Mesenchymal stem cell (in vitro differentiated cells and primary cell): ENCODE data around the gene FOLR2.
"Not testable (repeated sequence)": the region's sequence is repeated elsewhere in the genome, so short reads cannot be mapped to it uniquely, and the experiment has no call there.

ENCODE experiments used
- DNase-seq: peaks from one replicate; pipeline ENCODE4 v3.0.0-alpha.2; 2013
- H2AFZ ChIP-seq: one replicate; pipeline ENCODE4 v1.6.1; 2013; ENCODE audit warnings: low read depth, mild to moderate bottlenecking, control low read depth, inconsistent platforms, low read length, moderate library complexity
- H2AK5ac ChIP-seq: 2 replicates; pipeline ENCODE4 v1.6.1; 2013; ENCODE audit warnings: low read length, moderate library complexity, mild to moderate bottlenecking, inconsistent platforms; ENCODE audit not compliant: severe bottlenecking
- H2BK120ac ChIP-seq: one replicate; pipeline ENCODE4 v1.6.1; 2013; ENCODE audit warnings: low read depth, mild to moderate bottlenecking, inconsistent platforms, low read length, moderate library complexity
- H2BK12ac ChIP-seq, 2 experiments: one replicate each; pipeline ENCODE4 v1.6.1; 2013; ENCODE audit warnings: inconsistent platforms in 2 of 2, low read length in 2 of 2, mild to moderate bottlenecking in 2 of 2, moderate library complexity in 2 of 2, control low read depth in 1 of 2
- H2BK15ac ChIP-seq: one replicate; pipeline ENCODE4 v1.6.1; 2013; ENCODE audit warnings: mild to moderate bottlenecking, low read depth, inconsistent platforms; ENCODE audit not compliant: poor library complexity, severe bottlenecking
- H2BK5ac ChIP-seq: 2 replicates; pipeline ENCODE4 v1.6.1; 2013; ENCODE audit warnings: low read depth, mild to moderate bottlenecking, low read length, control low read depth, inconsistent platforms; ENCODE audit not compliant: poor library complexity, severe bottlenecking
- H3K14ac ChIP-seq, 2 experiments: one replicate each; pipeline ENCODE4 v1.6.1; 2013; ENCODE audit warnings: inconsistent platforms in 2 of 2, low read length in 2 of 2, control low read depth in 1 of 2, mild to moderate bottlenecking in 1 of 2, moderate library complexity in 1 of 2
- H3K18ac ChIP-seq, 2 experiments: one replicate each; pipeline ENCODE4 v1.6.1; 2013; ENCODE audit warnings: inconsistent platforms in 2 of 2, low read length in 2 of 2, control low read depth in 1 of 2, low read depth in 1 of 2, mild to moderate bottlenecking in 1 of 2
- H3K23ac ChIP-seq, 2 experiments: one replicate each; pipeline ENCODE4 v1.6.1; 2013; ENCODE audit warnings: inconsistent platforms in 2 of 2, low read length in 2 of 2, mild to moderate bottlenecking in 2 of 2, moderate library complexity in 2 of 2, control low read depth in 1 of 2
- H3K27ac ChIP-seq: 2 replicates; pipeline ENCODE4 v1.5.1; 2013; ENCODE audit warnings: mild to moderate bottlenecking, moderate library complexity, low read length, control low read depth, inconsistent platforms; ENCODE audit not compliant: poor library complexity, severe bottlenecking
- H3K27me3 ChIP-seq, 2 experiments: 2 replicates each; pipeline versions ENCODE4 v1.6.1 to v1.7.0; 2013; ENCODE audit warnings: low read length in 2 of 2, mild to moderate bottlenecking in 2 of 2, moderate library complexity in 2 of 2, control low read depth in 1 of 2, inconsistent platforms in 1 of 2; ENCODE audit not compliant: control insufficient read depth in 1 of 2, insufficient read depth in 1 of 2
- H3K36me3 ChIP-seq, 2 experiments: 2 replicates each; pipeline versions ENCODE4 v1.6.1 to v1.7.0; 2013; ENCODE audit warnings: low read length in 2 of 2, control low read depth in 1 of 2, inconsistent platforms in 1 of 2, low read depth in 1 of 2, mild to moderate bottlenecking in 1 of 2; ENCODE audit not compliant: insufficient read depth in 2 of 2, control insufficient read depth in 1 of 2
- H3K4ac ChIP-seq, 2 experiments: one replicate each; pipeline ENCODE4 v1.6.1; 2013; ENCODE audit warnings: inconsistent platforms in 2 of 2, low read length in 2 of 2, mild to moderate bottlenecking in 2 of 2, moderate library complexity in 2 of 2, control low read depth in 1 of 2, low read depth in 1 of 2
- H3K4me1 ChIP-seq: 2 replicates; pipeline ENCODE4 v1.6.1; 2013; ENCODE audit warnings: low read depth, low read length, control low read depth; ENCODE audit not compliant: control insufficient read depth, insufficient read depth
- H3K4me2 ChIP-seq: 2 replicates; pipeline ENCODE4 v1.6.1; 2013; ENCODE audit warnings: low read length, mild to moderate bottlenecking, inconsistent platforms; ENCODE audit not compliant: poor library complexity, severe bottlenecking
- H3K4me3 ChIP-seq, 2 experiments: 2 replicates each; pipeline versions ENCODE4 v1.5.1 to v1.7.0; 2013; ENCODE audit warnings: low read length in 2 of 2, mild to moderate bottlenecking in 2 of 2, control low read depth in 1 of 2, low read depth in 1 of 2; ENCODE audit not compliant: insufficient read depth in 1 of 2
- H3K79me1 ChIP-seq: replicated peaks from 2 replicates; pipeline ENCODE4 v1.6.1; 2013; ENCODE audit warnings: mild to moderate bottlenecking, control low read depth, low read length, inconsistent platforms; ENCODE audit not compliant: poor library complexity, severe bottlenecking
- H3K9ac ChIP-seq: 2 replicates; pipeline ENCODE4 v1.7.0; 2013; ENCODE audit warnings: mild to moderate bottlenecking, low read length, moderate library complexity
- H3K9me3 ChIP-seq: 2 replicates; pipeline ENCODE4 v1.7.0; 2013; ENCODE audit warnings: mild to moderate bottlenecking, low read length; ENCODE audit not compliant: control insufficient read depth
- H4K8ac ChIP-seq: one replicate; pipeline ENCODE4 v1.6.1; 2013; ENCODE audit warnings: inconsistent platforms, mild to moderate bottlenecking, low read length, moderate library complexity
- H4K91ac ChIP-seq: one replicate; pipeline ENCODE4 v1.6.1; 2013; ENCODE audit warnings: mild to moderate bottlenecking, low read length, inconsistent platforms
- WGBS: methylation state at CpG from one replicate; pipeline ENCODE4 v1.1.7; 2013; ENCODE audit warnings: mixed read lengths; 5-methylcytosine and 5-hydroxymethylcytosine counted together

FOLR2 gene

DNA sequence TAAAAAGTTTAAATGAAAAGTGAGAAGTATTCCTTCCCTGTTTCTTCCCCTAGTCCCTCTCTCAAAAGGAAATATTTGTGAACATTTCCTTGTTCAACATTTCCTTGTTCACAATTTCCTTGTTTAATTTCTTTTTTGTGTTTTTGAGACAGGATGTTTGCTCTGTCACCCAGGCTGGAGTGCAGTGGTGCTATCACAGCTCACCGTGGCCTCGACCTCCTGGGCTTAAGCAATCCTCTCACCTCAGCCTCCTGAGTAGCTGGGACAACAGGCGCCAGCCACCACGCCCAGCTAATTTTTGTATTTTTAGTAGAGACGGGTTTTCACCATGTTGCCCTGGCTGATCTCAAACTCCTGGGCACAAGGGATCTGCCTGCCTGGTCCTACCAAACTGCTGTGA, 50.4 kb downstream of the FOLR2 start:
- not testable (repeated sequence) for H4K8ac ChIP-seq, H2BK15ac ChIP-seq, H2AK5ac ChIP-seq, DNase-seq, H3K9me3 ChIP-seq, H3K27me3 ChIP-seq, H3K23ac ChIP-seq, H3K4me3 ChIP-seq, H2AFZ ChIP-seq, H3K4me1 ChIP-seq, H3K4me2 ChIP-seq, H3K79me1 ChIP-seq, H3K4ac ChIP-seq, H3K27ac ChIP-seq, H3K9ac ChIP-seq, H2BK5ac ChIP-seq, H2BK12ac ChIP-seq, H3K36me3 ChIP-seq, H3K18ac ChIP-seq, H3K14ac ChIP-seq, H2BK120ac ChIP-seq, H4K91ac ChIP-seq
- WGBS = 92% methylated on average over 5 of the region's 5 CpGs

DNA sequence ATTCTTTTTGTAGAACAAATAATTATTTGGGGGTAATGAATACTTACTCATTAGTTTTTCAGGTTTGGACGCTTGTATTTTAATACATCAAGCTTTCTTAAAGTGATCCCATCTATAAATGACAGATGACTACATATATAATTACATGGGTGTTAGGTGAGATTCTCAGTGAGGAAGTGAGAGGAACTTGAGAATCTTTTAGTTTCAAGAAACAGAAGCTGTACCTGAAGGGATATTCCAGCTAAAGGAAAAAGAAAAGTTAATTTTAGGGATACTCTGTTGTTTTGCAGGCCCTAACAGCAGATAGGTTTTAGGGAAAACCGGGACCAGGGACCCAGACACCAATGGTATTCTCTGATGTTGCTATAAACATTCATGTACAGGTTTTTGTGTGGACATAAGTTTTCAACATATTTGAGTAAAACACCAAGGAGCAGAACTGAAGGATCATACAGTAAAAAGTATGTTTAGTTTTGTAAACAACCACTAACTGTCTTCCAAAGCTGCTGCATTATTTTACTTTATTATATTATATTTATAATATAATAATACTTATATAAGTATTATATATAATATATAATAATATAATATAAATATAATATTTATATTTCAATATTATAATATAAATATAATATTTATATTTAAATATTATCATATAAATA, 51.5 kb downstream of the FOLR2 start:
- 67% methylated on average over 1 of the region's 2 CpGs for WGBS
- peaks cover 3 to 5% of the 10 kb centered on the region in 2 experiments for H3K27me3 ChIP-seq

More for the DNA sequence above, 51.5 kb downstream of the FOLR2 start:
- Histone ChIP-seq H2BK120ac (no peak overlapping the region), H2AK5ac (no peak overlapping the region), H3K4ac (no peak overlapping the region), H2BK12ac (no peak overlapping the region), H3K9me3 (no peaks in the 10 kb centered on the region), H3K36me3 (no peaks in the 10 kb centered on the region), H2BK15ac (no peak overlapping the region), H3K4me3 (no peak overlapping the region), H3K23ac (no peak overlapping the region), H4K8ac (no peak overlapping the region), H3K79me1 (no peaks in the 10 kb centered on the region), H2BK5ac (no peak overlapping the region), H3K27ac (no peak overlapping the region), H3K18ac (no peak overlapping the region), H3K14ac (no peak overlapping the region), H3K4me2 (no peak overlapping the region), H3K9ac (no peak overlapping the region), H4K91ac (no peak overlapping the region), H2AFZ (no peak overlapping the region), H3K4me1 (no peaks in the 10 kb centered on the region)
- DNase-seq = no peak
